GM12873 (cell line): Measurements from ENCODE around the gene CBX1.

Experiments used
- CTCF ChIP-seq: IDR thresholded peaks from 2 replicates; pipeline ENCODE4 v1.5.1; 2012; ENCODE audit warnings: low read depth, mild to moderate bottlenecking, moderate library complexity, low read length, control low read depth; ENCODE audit not compliant: insufficient read depth; ENCODE audit errors: missing control alignments

The CBX1 gene

GRCh38 chr17:48056879-48057278 is 44.4 kb downstream of the CBX1 start:
- TF ChIP-seq CTCF: no peak

- TF ChIP-seq CTCF: no peak
Measured at GRCh38 chr17:48056246-48056745, 45.0 kb downstream of the CBX1 start.

GRCh38 chr17:48055531-48056245 is 45.6 kb downstream of the CBX1 start:
- no peak for TF ChIP-seq CTCF

GRCh38 chr17:48054238-48055185 is 46.8 kb downstream of the CBX1 start:
- no peak for TF ChIP-seq CTCF

- TF ChIP-seq CTCF: no peak
Measured at GRCh38 chr17:48053758-48054237, 47.5 kb downstream of the CBX1 start.

GRCh38 chr17:48052956-48053757 is 48.1 kb downstream of the CBX1 start:
- no peak for TF ChIP-seq CTCF
